AG08395 (cell line): ENCODE results near the gene ARL3.
"Not testable (repeated sequence)": the region's sequence is repeated elsewhere in the genome, so short reads cannot be mapped to it uniquely, and the experiment has no call there.

Experiments used
- DNase-seq: peaks from one replicate; pipeline ENCODE4 v3.0.0; 2012; ENCODE audit warnings: mixed read lengths, low spot score

The ARL3 gene

GRCh38 chr10:102702742-102703141, 11.5 kb downstream of the ARL3 start:
- DNase-seq: no peak

DNA sequence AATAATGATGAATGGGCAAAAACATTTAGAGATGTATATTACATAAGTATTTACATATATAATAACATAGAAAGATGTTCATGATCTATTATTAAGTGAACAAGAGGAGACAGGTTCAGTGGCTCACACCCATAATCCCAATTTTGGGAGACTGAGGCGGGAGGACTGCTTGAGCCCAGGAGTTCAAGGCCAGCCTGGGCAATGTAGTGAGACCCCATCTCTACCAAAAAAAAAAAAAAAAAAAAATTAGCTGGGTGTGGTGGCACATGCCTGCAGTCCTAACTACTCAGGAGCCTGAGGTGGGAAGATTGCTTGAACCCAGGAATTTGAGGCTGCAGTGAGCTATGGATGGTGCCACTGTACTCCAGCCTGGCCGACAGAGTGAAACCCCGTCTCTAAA, 12.4 kb downstream of the ARL3 start:
- no peak for DNase-seq

GRCh38 chr10:102701272-102701671, 12.9 kb downstream of the ARL3 start:
- DNase-seq: no peak

DNA sequence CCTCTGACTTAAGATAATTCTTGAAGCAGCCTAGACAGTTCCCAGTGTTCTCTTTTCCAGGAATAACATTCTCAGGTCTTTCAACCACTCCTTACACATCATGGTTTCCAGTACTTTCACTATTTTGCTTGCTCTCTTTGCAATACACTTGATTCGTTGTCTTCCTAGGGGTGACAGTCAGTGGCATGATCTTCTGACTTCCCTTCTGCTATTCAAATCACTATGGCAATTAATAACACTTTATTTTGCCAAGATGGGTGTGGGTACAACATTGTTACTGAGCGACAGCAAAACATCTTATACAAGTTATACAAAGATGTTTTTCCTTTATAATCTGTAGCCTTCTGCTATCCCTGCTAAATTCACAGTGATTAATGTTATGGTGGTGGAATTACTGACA, 15.3 kb downstream of the ARL3 start:
- no peak for DNase-seq

DNA sequence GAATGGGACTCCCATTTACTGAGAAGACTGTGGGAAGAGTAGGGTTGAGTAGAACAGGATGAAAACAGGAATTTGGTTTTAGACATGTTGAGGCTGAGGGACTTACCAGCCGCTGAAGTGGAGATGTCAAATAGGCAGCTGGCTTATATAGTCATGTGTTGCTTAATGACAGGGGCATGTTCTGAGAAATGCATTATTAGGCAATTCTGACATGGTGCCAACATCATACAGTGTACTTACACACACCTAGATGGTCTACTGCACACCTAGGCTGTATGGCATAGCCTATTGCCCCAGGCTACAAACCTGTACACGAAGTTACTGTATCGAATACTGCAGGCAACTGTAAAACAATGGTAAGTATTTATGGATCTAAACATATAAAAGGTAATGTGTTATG, 17.5 kb downstream of the ARL3 start:
- DNase-seq: no peak

DNA sequence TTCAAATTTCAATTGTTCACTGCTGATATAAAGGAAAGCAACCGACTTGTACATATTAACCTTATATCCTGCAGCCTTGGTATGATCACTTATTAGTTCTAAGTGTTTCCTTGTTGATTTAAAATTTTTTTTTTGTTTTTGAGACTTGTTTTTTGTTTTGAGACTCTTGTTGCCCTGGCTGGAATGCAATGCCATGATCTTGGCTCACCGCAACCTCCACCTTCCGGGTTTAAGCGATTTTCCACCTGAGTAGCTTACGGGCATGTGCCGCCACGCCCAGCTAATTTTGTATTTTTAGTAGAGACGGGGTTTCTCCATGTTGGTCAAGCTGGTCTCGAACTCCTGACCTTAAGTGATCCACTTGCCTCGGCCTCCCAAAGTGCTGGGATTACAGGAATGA, 18.8 kb downstream of the ARL3 start:
- DNase-seq: not testable (repeated sequence)

GRCh38 chr10:102691285-102692066, 22.7 kb downstream of the ARL3 start:
- no peak for DNase-seq

DNA sequence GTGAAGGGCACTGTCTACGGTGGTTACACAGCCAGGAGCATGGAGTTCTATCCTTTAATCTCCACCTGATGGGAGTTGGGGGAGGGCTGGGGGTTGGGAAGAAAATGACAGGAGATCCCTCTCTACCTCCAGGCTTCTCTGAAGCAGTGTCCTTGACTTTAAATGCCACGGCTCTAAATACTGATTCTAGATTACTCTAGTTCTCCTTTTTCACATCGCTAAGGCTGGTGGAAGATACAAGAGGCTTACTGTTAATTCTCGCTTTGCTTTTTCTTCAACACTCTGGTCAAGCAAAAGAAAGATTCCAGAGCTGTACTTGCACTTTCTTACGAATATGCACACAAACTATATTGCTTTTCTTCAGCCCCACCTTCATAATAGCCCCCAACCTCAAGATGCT, 30.5 kb downstream of the ARL3 start:
- DNase-seq: no peak

DNA sequence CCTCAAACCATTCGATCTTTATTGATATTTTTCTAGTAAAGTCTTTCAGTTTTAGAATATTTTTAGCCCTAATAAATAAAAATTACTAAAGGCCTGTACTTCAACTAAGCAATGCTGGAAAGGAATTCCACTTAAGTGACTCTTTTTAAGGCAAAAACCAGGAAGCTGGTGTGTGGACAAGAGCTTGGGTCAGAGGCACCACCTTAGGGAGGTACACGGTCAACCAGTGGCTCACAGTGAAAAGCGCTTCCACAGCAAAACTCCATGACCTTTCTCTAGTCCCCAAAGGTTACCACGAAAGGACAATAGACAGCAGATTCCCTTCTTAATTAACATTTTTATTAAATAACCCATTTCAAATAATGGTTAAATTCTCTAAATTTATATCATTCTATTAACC, 31.2 kb downstream of the ARL3 start:
- DNase-seq: no peak

DNA sequence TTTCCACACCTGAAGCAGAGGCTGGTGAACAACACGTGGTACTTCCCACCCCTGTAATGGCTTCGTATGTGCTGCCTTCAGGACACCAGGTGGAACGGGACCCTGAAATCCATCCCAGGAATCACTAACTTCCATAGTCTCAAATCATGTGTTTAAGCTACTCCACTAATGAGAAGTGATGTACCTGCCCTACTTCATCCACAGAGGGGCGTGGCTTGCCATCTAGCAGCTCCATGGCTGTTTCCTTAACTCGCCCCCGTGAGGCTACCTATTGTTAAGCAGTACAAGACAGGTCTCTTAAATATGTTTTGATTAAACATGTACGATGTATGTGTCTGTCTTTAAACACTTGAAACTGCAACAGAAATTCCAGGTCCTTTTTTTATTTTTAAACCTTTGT, 31.8 kb downstream of the ARL3 start:
- no peak for DNase-seq

DNA sequence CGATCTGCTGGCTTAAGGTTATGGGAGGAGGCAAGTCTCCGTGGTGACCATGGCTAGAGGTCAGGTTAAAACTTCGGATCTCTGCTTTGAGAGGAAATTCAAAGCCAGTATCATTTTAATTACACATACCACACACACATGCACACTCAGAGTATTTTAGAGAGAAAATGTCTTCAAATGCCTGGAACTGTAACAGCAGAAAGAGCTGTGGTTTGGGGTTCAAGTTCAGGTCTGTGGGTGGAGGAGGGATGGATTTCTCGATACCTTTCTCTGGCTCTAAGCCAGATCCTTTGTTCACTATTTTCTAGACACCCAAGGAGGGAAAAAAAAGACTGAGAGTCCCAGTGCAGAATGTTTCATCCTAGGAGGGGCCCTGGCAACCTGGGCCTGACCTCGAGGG, 32.5 kb downstream of the ARL3 start:
- DNase-seq: no peak

DNA sequence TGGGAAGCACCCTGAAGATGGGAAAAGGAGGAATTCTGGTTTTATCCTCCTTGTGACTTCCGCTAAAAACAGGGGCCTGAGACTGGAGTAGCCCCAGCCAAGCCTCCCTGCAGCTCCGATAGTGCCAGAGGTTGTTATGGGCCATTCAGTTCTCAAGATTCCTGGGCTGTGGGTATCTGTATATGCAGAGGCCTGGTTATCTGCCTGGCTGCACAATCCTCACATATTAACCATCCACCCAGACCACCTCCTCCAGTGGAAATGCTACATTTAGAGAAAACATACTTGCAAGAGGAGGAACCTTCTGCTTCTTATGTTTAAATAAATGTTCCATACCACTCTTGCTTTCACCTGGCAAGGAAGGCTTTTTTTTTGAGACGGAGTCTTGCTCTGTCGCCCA, 34.6 kb downstream of the ARL3 start:
- DNase-seq: no peak

DNA sequence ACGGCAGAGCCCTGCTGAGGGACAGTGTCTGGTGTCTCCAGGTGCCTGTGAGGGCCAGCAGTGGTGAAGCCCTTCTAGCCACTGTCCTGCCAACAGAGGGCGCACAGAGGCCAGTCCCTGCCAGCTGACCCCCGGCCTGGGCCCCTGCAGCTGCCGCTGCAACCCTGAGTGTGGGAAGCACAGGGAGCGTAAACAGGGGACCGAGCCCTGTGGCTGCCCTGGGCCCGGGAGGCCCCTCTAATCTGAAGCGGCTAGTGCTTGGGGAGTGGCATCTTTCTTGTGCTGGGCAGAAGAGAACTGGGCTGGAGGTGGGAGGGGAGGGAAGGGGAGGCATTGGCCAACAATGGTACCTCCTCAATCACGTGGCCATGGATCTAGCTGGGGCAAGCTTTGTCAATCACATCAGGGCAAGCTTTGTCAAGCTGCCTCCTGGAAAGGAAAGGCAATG, 35.3 kb downstream of the ARL3 start:
- peak; percentile 55 for DNase-seq

DNA sequence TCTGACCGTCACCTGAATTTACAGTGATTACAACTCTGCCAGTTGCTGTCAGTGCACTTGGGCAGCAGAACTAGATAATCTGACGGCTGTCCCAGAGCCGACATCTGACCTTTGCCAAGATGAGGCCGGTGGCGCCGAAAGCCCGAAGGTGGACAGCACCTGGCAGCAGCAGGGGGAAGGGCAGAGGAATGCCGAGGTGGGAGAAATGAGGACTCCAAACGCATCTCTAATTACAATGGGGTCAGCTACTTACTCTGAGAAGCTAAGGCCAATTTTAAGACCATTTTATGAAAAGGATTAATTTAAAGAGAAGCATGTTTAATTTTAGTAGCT, 36.2 kb downstream of the ARL3 start:
- no peak for DNase-seq

DNA sequence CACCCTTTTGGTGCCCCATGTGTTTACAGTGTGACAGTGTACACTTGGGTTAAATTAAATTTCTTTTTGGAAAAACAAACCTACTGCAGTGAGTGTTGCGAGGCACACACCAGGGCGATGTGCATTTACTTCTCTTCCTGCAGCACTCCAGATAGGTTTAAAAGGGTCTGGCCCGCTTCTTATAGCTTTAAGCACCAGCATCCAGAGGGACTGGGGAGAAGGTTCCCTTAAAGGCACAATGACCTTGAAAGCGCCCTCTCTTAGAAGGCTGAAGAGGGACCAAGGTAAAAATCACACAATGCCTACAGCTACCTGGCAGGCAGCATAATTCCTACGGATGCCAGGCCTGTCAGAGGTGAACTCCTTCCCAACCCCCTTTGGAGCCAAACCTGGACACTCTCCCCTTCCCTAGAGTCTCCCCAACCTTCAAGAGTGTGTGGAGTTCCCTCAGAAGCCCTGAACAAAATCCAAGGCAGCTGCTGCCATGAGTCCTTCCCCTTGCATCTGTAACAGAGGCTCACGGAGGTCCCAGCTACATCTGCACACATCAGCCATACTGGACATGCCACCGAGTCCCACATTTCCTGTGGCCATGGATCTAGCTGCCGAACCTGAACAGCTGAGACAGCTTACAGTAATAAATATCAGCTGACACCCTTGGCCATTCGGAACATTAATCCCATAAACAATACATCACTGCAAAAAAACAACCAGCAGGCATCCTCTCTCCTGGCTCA, 36.7 kb downstream of the ARL3 start:
- DNase-seq: no peak

- DNase-seq: no peak
These were observed 37.5 kb downstream of the ARL3 start for GRCh38 chr10:102676534-102677315.

DNA sequence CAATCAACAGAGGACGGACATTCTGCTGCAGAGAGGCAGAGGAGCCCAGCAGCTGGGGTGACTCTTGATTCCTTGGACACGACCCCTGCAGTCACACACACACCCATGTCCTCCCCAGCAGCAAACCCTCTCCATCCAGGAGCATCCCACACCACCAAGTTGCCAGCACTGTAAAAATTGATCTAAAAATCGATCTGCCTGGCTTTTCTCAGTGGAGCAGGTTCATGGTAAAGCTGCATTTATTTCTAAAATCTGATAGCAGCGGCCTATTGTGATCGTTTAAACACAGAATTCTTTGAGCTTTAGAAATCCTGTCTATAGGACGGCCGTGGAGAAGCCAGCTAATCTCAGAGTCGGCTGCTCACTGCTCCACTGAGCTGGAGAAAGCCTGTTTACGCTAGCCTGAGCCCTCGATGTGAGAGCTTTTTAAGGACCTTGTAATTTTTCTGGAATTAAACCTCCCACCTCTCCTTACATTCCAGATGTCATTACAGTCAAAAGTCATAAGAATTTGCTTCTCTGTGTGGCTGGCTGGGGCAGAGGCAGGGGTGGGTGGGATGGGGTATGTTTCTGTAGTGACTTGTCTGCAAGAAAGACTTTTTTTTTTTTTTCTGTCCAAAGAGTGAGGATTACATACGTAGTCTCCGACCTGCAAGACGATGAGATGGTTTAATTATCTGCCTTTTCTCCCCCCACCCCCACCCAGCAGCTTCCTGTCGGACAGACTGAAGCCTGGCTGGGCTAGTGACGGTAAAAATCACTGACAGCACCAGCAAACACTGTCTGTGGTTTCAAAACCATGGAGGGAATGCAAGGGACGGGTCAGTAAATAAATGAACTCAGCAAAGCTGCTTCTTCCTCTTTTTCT, 38.3 kb downstream of the ARL3 start:
- peak; percentile 84 for DNase-seq

DNA sequence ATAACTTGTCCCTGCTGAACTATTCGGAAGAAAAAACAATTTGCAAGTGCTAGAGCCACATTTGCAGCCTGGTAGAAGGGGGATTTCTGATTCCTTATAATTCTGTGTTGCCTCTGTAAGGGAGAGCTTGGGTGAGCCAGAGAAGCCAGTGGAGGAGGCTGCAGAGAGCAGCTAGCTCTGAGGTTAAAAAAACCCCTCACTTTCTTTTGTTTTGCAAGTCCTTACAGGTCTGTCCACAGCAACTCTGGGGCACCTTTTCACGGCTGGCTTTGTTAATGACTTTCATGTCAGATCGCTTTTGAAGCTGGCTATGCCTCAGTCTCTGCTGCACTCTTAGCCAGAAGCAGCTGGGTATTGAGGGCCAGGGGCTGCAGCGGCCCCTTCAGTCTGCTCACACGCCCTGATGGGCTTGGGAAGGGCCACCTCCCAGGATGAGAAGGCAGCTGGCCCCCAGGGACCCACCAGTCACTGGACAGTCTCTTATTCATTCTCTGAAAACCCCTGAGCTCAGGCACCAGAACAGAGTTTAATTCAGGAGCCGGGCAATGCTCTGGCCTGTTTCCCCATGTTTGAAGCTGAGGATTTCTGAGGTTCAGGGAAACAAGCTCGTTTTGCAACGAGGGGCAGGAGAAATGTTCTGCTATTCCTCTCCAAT, 39.1 kb downstream of the ARL3 start:
- DNase-seq: no peak

GRCh38 chr10:102674566-102674965, 39.6 kb downstream of the ARL3 start:
- no peak for DNase-seq

DNA sequence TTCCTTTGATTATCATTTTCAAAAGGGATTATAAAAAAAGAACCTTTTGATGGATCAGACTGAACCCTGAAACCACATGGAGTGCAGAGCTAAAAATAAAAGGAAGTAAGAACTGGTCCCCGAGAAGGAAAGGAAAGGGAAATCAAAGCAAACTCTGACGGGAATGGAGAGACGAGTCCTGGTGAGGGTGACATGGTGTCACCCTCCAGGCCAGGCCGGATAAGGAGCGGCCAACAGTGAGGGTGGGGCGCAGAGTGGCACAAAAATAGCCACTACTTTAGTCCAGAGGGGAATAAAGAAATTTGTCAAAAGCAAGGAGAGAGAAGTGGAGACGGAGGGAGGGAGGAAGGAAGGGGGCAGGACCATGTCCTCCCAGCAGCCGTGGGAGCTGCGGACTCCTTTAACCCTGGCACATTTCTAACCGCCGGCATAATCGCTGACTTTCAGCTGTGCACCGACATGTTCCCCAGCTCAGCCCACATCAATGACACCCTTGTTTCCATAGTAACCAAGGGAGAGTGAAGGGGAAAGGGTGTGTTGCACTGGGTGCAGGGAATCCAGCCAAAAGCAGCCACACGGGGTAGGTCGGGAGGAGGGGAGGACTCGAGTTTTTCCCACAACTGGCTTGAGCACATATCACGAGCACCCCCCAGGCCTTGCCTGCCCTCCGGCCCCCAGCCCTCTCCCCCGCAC, 40.2 kb downstream of the ARL3 start:
- peak; percentile 73 for DNase-seq
